Measurements from ENCODE around the gene SPATC1L. TPM values are rescaled to one million over a fixed set of nuclear protein-coding genes. Genes with fewer than 3 reads are reported as not detected.

SPATC1L gene
- total RNA-seq, 4 donors from 2014 or later: 1.1 to 9.4 (median 1.9) TPM

DNA sequence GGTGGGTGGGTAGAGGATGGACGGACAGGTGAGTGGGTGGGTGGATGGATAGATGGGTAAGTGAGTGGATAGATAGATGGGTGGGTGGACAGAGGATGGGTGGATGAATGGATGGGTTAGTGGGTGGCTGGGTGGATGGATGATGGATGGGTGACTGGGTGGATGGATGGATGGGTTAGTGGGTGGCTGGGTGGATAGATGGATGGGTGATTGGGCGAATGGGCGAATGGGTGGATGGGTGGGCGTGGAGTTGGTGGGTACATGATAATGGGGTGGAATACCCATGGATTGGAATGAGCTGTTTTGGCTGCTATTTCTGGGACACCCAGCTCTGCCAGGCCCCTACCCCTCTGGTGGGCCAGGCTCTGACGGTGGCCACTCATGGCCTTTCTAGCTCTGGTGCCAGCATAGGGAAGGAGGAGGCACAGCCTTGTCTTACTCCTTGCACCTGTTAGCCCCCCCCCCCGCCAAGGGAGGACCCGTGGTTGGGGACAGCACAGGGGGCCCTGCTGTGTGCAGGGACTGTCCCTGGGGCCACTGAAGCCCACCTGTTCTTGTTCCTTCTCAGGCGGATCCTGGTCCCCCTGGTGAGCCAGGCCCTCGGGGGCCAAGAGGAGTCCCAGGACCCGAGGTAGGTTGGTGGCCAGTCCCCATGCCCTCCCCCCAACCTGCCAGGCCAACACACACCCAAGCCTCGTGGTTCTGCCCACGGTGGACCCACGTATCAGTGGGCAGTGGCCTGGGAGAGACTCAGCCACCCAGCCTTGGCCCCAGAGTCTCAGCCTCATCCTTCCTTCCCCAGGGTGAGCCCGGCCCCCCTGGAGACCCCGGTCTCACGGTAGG, 60.0 kb downstream of the SPATC1L start:
- TF ChIP-seq CTCF (IDR thresholded peaks at IDR 0.05; ENCODE audit: low read depth): no peak

DNA sequence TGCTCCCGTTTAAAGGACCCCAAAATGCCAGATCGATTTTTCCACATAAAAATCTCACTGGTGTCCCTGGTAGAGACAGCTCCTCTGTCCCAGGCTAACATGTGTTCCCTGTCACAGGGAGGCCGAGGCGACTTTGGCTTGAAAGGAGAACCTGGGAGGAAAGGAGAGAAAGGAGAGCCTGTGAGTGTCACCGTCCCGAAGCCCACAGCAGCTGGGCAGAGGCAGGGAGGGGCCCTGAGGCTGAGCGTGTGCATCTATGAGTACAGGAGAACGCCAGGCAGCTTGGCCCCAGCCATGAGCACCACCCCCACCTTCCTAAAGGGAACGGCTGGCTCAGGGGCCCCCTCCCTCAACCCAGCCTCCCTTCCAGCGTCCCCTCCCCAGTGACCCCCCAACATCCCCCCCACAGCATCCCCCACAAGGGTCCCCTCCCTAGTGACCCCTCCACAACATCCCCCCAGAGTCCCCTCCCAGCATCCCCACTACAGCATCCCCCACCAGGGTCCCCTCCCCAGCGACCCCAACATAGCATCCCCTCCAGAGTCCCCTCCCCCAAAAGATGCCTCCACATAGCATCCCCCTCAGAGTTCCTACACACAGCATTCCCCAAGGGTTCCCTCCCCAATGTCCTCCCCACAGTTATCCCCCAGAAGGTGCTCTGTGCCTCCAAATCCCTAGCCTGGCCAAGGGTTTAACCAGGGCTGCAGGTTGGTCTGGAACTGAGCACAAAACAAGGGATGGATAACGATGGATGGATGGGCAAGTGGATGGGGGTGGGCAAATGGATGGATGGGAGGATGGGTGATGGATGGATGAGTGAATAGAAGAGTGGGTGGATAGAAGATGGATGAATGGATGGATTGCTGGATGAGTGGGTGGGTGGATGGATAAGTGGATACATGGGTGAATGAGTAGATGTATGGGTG, 61.2 kb downstream of the SPATC1L start:
- TF ChIP-seq CTCF (IDR thresholded peaks at IDR 0.05; ENCODE audit: low read depth): no peak

DNA sequence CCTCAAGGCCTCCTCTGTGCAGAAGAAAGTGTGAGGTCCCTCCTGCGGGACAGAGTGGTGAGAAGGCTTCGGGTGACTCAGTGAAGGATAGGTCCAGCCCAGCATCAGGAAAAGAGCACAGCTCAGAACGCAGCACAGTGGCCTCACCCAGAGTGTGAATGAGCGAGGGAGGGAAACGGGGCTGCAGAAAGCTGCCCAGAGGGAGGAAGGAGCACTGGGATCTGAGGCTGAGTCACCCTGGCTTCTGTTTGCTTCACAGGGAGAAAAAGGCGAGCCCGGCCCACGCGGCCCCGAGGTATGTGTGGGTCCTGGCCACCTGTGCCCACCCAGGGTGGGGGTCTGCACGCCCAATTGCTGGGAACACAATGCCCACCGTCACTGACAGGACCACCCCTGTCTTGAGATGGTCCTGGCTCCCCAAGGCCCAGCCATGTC, 62.0 kb downstream of the SPATC1L start:
- TF ChIP-seq CTCF (IDR thresholded peaks at IDR 0.05; ENCODE audit: low read depth): no peak

DNA sequence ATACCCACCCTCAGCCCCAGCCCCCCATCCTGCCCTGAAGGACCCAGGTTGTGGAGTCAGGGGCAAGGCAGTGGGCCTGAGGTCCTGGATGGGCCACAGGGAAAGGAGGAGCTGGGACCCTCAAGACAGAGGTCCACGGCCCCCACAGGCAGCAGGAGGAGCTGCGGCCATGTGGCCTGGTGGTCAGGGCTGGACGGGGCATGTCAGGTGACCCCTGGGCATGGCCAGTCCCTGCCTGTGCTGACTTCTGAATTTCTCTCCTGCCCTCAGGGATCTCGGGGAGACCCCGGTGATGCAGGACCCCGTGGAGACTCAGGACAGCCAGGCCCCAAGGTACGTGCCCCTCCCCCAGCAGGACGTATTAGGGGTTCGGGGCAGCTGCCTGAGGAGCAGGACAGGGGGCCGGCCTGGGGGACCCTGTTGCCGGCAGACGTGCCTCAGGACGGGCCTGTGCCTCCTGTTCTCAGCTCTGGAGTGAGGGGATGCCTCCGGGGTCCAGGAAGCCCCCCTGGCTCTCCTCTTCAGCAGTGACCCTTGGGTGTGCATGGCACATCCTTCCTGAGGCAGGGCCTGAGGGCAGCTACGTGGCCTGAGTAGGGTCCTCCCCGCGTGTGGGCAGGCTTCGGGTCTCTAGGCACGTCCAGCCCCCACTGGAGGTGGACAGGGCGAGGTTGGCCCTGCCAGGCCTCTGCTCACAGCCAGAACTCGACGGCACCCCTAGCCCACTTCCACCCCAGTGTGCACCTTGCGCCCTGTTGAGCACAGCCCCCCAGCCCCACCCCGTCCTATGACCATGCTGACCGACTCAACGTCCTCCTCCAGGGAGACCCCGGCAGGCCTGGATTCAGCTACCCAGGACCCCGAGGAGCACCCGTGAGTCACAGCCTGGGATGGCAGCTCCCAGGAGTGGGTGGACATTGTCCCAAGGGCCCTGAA, 62.7 kb downstream of the SPATC1L start:
- TF ChIP-seq CTCF (IDR thresholded peaks at IDR 0.05; ENCODE audit: low read depth): no peak

- no peak for TF ChIP-seq CTCF (IDR thresholded peaks at IDR 0.05; ENCODE audit: low read depth)
Observed at GRCh38 chr21:46120301-46121285, 63.7 kb downstream of the SPATC1L start.

DNA sequence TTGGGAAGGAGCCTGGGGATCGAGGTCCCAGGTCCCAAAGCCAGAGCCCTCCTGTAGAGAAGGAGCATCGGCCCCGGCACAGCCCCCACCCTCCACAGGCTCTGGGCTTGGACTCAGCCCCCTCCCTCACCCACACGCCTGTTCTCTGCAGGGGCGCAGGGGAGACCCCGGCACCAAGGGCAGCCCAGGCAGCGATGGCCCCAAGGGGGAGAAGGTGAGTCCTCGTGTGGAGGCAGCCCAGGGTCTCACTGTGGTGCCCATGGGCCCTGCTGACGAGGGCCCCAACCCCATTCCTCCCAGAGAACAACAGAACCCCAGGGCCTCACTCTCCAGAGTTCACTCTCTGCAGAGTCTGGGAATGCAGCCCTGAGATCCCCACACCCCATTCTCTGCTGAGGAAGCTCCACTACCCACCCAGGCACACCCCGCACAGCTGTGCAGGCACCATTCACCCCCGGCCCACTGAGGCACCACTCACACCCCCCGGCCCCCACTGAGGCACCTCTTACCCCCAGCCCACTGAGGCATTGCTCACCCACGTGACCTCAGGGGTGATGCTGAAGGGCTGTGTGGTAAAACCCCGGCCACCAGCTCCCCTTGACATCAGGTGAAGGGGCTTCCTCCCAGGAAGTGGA, 64.5 kb downstream of the SPATC1L start:
- TF ChIP-seq CTCF (IDR thresholded peaks at IDR 0.05; ENCODE audit: low read depth): no peak
